NCI-H446 (cell line): Measurements from ENCODE around the gene CX3CL1.
"Not testable (repeated sequence)": the region's sequence is repeated elsewhere in the genome, so short reads cannot be mapped to it uniquely, and the experiment has no call there.

Experiments used
- DNase-seq, 2 experiments: peaks; one replicate each; lab custom pipeline; 2025; lab: John Stamatoyannopoulos, UW

Gene CX3CL1

GRCh38 chr16:57372372-57373116, at the start of gene CX3CL1:
Gene CX3CL1, plus strand, starts transcription at chr16:57372490. Its CDS starts 79 bp downstream, at chr16:57372569.
- DNase-seq = no peak

GRCh38 chr16:57324749-57325148, 47.5 kb upstream of the CX3CL1 start:
- DNase-seq = no peak

- DNase-seq = no peak
Observed at GRCh38 chr16:57325458-57325857, 46.8 kb upstream of the CX3CL1 start.

GRCh38 chr16:57329718-57330327, 42.5 kb upstream of the CX3CL1 start:
- DNase-seq = no peak

GRCh38 chr16:57331355-57331754, 40.9 kb upstream of the CX3CL1 start:
- no peak for DNase-seq

- no peak for DNase-seq
Observed at GRCh38 chr16:57333402-57333801, 38.9 kb upstream of the CX3CL1 start.

- DNase-seq = no peak
Observed at GRCh38 chr16:57335366-57335765, 36.9 kb upstream of the CX3CL1 start.

- no peak for DNase-seq
Observed at GRCh38 chr16:57341062-57341440, 31.2 kb upstream of the CX3CL1 start.

GRCh38 chr16:57341441-57342303, 30.6 kb upstream of the CX3CL1 start:
- DNase-seq = no peak

GRCh38 chr16:57342606-57343005, 29.7 kb upstream of the CX3CL1 start:
- DNase-seq = not testable (repeated sequence)

GRCh38 chr16:57343221-57343620, 29.1 kb upstream of the CX3CL1 start:
- no peak for DNase-seq

GRCh38 chr16:57344094-57344493, 28.2 kb upstream of the CX3CL1 start:
- DNase-seq = not testable (repeated sequence)

- DNase-seq = no peak
Observed at GRCh38 chr16:57345021-57345420, 27.3 kb upstream of the CX3CL1 start.

- no peak for DNase-seq
Observed at GRCh38 chr16:57345666-57346204, 26.6 kb upstream of the CX3CL1 start.

GRCh38 chr16:57347858-57348257, 24.4 kb upstream of the CX3CL1 start:
- no peak for DNase-seq

GRCh38 chr16:57348327-57348726, 24.0 kb upstream of the CX3CL1 start:
- no peak for DNase-seq

GRCh38 chr16:57349212-57350031, 22.9 kb upstream of the CX3CL1 start:
- no peak for DNase-seq

- DNase-seq = no peak
Observed at GRCh38 chr16:57352636-57353047, 19.6 kb upstream of the CX3CL1 start.

- no peak for DNase-seq
Observed at GRCh38 chr16:57354311-57354710, 18.0 kb upstream of the CX3CL1 start.

- no peak for DNase-seq
Observed at GRCh38 chr16:57355898-57356414, 16.3 kb upstream of the CX3CL1 start.

- DNase-seq = no peak
Observed at GRCh38 chr16:57356547-57356946, 15.7 kb upstream of the CX3CL1 start.
